Activated naive CD8-positive, alpha-beta T cell treated with anti-CD3 and anti-CD28 coated beads, Interleukin-2, amount 50 U/mL, for 24 hours (primary cell): ENCODE results near the gene ACSF2.
"Not testable (repeated sequence)": the region's sequence is repeated elsewhere in the genome, so short reads cannot be mapped to it uniquely, and the experiment has no call there.

Experiments
- ATAC-seq: fragments of 150-1000 bp; cut with Tn5 transposase; one replicate; pipeline ENCODE4 v1.10.0; 2021
- DNase-seq: peaks from one replicate; pipeline ENCODE4 v3.0.0; 2021
- H3K27ac Mint-ChIP-seq: one replicate; pipeline ENCODE4 v1.8.0; 2021; ENCODE audit warnings: mild to moderate bottlenecking, mixed read lengths
- H3K27me3 Mint-ChIP-seq: one replicate; pipeline ENCODE4 v1.8.0; 2021; ENCODE audit warnings: mixed read lengths
- H3K36me3 Mint-ChIP-seq: one replicate; pipeline ENCODE4 v1.8.0; 2021; ENCODE audit warnings: low read depth, mixed read lengths
- H3K4me1 Mint-ChIP-seq: one replicate; pipeline ENCODE4 v1.8.0; 2021; ENCODE audit warnings: mixed read lengths
- H3K4me3 Mint-ChIP-seq: one replicate; pipeline ENCODE4 v1.8.0; 2021; ENCODE audit warnings: mild to moderate bottlenecking, moderate library complexity, mixed read lengths
- H3K9me3 Mint-ChIP-seq: one replicate; pipeline ENCODE4 v1.8.0; 2021; ENCODE audit warnings: mixed read lengths

The ACSF2 gene

DNA sequence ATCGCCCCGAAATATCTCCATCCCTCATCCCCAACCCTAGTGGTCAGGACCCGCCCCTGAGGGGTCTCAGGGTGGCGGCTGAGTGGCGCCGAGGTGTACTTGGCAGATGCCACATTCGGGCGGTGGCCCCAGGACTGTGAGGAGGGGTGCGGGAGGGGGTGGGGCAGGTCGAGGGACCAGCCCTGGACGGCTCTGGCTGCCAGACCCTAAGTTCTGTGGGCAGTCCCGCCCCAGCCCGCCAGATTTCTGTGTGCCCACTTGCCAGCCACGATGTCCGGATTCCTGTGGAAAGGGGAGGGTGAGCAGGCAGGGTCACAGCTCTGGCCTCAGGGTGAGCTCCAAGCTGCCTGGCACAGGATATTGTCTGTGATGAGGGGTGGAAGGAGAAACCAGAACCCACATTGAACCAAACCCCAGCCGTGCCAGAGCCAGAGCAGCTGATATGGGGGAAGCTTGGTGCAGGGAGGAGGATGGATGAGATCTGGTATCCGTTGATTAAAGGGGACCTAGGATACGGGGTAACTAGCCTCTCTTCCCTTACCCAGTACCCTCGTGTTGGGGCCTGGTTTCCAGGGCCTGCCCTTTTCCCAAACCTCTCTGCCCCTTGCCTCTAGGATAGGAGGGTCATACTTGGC, 43.8 kb downstream of the ACSF2 start:
- Mint-ChIP-seq H3K36me3 (no peaks in the 10 kb centered on the region), H3K9me3 (no peaks in the 10 kb centered on the region), H3K27ac (no peak overlapping the region), H3K27me3 (peaks cover 25% of the 10 kb centered on the region), H3K4me1 (peaks cover 2% of the 10 kb centered on the region), H3K4me3 (no peak overlapping the region)
- no peak for DNase-seq
- no peak for ATAC-seq

DNA sequence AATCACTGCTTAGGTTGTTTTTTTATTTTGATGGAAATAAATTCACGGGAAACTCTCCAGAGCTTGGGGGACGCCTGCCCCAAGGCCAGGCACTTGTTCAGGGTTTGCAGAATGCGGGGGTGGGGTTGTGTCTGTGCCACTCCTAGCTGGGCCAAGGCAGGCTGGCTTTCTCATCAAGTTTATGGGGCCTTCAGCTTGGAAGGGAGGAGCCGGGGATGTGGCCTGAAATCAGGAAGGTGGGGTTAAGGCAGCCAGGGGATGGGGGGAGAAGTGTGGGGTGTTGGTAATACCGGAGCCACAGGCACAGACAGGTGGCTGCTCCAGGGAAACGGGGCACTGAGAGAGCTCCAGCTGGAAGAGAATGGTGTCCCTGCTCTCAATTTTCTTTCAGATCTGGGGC, 44.4 kb downstream of the ACSF2 start:
- no peak overlapping the region for H3K27ac Mint-ChIP-seq
- H3K36me3 Mint-ChIP-seq = no peaks in the 10 kb centered on the region
- no peak for DNase-seq
- no peak for ATAC-seq
- peaks cover 2% of the 10 kb centered on the region for H3K4me1 Mint-ChIP-seq
- no peaks in the 10 kb centered on the region for H3K9me3 Mint-ChIP-seq
- H3K4me3 Mint-ChIP-seq = no peak overlapping the region
- H3K27me3 Mint-ChIP-seq = peaks cover 25% of the 10 kb centered on the region

DNA sequence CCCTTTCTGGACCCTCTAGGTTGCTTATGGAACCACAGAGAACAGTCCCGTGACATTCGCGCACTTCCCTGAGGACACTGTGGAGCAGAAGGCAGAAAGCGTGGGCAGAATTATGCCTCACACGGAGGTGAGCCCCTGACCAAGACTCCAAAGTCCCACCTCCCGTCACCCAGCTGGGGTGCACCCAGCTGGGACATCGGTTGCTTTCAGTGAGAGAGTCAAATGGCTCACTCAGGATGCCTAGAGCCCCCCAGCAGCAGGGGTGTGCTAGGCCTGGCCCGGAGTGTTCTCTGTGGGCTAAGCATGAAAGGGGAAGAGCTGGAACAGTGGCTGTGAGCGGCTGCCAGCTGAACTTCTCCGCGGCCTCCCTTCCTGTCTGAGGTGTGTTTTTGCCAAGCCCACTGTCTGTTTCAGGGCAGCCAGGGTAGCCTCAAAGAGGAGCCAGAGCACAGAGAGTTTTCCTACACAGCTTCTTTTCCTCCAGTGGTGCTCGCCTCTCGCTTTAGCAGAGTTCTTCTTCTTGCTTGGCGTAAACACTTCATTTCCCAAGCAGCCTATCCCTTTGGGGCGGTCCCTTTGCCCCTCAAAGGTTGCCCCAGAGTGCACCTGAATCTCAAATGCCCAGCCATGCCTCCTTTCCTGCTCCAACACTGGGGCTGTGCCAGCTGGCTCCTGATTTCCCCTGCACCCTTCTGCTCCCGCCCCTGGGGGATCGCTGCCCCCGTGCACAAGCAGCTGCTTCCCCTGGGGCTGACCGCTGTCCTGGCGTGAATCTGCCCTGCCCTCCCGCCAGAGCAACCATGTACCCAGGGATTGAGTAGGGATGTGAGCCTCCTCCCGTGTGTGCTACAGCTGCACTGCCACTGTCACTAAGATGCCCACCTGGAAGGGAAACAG, 45.2 kb downstream of the ACSF2 start:
- H3K9me3 Mint-ChIP-seq = no peaks in the 10 kb centered on the region
- ATAC-seq (no peak), DNase-seq (no peak)
- H3K36me3 Mint-ChIP-seq = no peaks in the 10 kb centered on the region
- H3K27ac Mint-ChIP-seq = no peak overlapping the region
- H3K4me3 Mint-ChIP-seq = no peak overlapping the region
- H3K27me3 Mint-ChIP-seq = peaks cover 26% of the 10 kb centered on the region
- peaks cover 2% of the 10 kb centered on the region for H3K4me1 Mint-ChIP-seq

DNA sequence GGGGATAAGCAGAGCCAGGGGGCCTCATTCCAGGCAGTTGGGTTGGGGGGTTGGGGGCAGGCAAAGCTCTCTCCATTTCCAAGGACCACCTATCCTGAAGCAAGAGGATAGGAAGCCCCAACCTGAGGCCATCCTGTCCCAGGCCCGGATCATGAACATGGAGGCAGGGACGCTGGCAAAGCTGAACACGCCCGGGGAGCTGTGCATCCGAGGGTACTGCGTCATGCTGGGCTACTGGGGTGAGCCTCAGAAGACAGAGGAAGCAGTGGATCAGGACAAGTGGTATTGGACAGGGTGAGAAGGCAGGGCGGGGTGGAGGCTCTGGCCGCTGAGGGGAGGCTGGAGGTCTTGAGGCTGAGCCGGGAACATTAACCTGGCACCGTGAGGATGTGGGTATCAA, 46.3 kb downstream of the ACSF2 start:
- no peak for ATAC-seq
- peaks cover 29% of the 10 kb centered on the region for H3K27me3 Mint-ChIP-seq
- H3K4me3 Mint-ChIP-seq = no peak overlapping the region
- no peak overlapping the region for H3K27ac Mint-ChIP-seq
- peaks cover 2% of the 10 kb centered on the region for H3K4me1 Mint-ChIP-seq
- H3K36me3 Mint-ChIP-seq = no peaks in the 10 kb centered on the region
- H3K9me3 Mint-ChIP-seq = no peaks in the 10 kb centered on the region
- no peak for DNase-seq

DNA sequence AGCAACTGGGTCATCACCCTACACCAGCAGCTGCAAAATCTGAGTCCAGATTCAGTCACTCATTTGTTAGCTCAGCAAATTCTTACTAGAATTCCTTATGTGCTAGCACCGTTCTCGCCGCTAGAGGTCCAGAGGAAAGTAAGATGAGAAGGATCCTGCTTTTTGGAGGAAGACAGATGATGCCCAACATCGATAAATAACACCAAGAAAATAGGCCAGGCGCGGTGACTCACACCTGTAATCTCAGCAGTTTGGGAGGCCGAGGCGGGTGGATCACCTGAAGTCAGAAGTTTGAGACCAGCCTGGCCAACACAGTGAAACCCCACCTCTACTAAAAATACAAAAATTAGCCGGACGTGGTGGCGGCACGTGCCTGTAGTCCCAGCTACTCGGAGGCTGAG, 46.7 kb downstream of the ACSF2 start:
- H3K4me3 Mint-ChIP-seq = not testable (repeated sequence)

DNA sequence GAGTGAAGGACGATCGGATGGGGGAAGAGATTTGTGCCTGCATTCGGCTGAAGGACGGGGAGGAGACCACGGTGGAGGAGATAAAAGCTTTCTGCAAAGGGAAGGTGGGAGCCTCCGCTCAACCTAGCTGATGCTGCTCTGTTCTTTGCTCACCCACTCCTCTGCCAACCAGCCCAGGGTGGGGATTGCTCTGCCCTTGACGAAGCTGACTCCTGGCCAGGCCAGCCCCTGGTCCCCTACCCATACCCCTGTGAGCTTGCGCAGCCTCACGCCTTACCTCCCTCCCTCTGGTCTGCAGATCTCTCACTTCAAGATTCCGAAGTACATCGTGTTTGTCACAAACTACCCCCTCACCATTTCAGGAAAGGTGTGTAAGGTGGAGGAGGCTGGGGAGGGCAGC, 47.9 kb downstream of the ACSF2 start:
- ATAC-seq = no peak
- peaks cover 16% of the 10 kb centered on the region for H3K27me3 Mint-ChIP-seq
- H3K4me1 Mint-ChIP-seq = peaks cover 8% of the 10 kb centered on the region
- H3K27ac Mint-ChIP-seq = no peak overlapping the region
- H3K4me3 Mint-ChIP-seq = no peak overlapping the region
- H3K36me3 Mint-ChIP-seq = no peaks in the 10 kb centered on the region
- H3K9me3 Mint-ChIP-seq = no peaks in the 10 kb centered on the region
- DNase-seq = no peak

More for the DNA sequence above, 46.7 kb downstream of the ACSF2 start:
- H3K27me3 Mint-ChIP-seq = peaks cover 24% of the 10 kb centered on the region
- not testable (repeated sequence) for H3K27ac Mint-ChIP-seq, DNase-seq, H3K9me3 Mint-ChIP-seq, H3K4me1 Mint-ChIP-seq, ATAC-seq, H3K36me3 Mint-ChIP-seq

DNA sequence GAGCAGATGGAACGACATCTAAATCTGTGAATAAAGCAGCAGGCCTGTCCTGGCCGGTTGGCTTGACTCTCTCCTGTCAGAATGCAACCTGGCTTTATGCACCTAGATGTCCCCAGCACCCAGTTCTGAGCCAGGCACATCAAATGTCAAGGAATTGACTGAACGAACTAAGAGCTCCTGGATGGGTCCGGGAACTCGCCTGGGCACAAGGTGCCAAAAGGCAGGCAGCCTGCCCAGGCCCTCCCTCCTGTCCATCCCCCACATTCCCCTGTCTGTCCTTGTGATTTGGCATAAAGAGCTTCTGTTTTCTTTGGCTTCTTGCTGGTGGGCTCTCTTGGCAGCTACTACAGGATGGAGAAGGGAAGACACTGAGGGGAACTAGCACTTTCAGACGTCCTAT, 48.5 kb downstream of the ACSF2 start:
- DNase-seq (no peak), ATAC-seq (no peak)
- peaks cover 10% of the 10 kb centered on the region for H3K4me1 Mint-ChIP-seq
- H3K27me3 Mint-ChIP-seq = peaks cover 14% of the 10 kb centered on the region
- H3K4me3 Mint-ChIP-seq = no peak overlapping the region
- H3K9me3 Mint-ChIP-seq = no peaks in the 10 kb centered on the region
- H3K36me3 Mint-ChIP-seq = no peaks in the 10 kb centered on the region
- H3K27ac Mint-ChIP-seq = no peak overlapping the region

DNA sequence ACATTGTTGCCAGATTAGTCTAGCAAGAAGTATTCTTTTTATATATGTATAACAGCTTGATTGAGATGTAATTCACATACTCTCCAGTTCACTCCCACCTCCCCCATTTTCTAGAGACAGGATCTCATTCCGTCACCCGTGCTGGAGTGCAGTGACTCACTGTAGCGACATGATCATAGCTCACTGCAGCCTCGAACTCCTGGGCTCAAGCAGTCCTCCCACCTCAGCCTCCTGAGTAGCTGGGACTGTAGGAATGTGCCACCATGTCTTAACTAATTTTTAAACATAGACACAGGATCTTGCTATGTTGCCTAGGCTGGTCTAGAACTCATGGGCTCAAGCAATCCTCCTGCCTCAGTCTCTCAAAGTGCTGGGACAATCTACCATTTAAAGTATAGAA, 49.3 kb downstream of the ACSF2 start:
- H3K36me3 Mint-ChIP-seq = peaks cover 3% of the 10 kb centered on the region
- no peak overlapping the region for H3K4me3 Mint-ChIP-seq
- peaks cover 19% of the 10 kb centered on the region for H3K4me1 Mint-ChIP-seq
- H3K27me3 Mint-ChIP-seq = peaks cover 11% of the 10 kb centered on the region
- no peak overlapping the region for H3K27ac Mint-ChIP-seq
- DNase-seq (no peak), ATAC-seq (no peak)
- no peaks in the 10 kb centered on the region for H3K9me3 Mint-ChIP-seq

DNA sequence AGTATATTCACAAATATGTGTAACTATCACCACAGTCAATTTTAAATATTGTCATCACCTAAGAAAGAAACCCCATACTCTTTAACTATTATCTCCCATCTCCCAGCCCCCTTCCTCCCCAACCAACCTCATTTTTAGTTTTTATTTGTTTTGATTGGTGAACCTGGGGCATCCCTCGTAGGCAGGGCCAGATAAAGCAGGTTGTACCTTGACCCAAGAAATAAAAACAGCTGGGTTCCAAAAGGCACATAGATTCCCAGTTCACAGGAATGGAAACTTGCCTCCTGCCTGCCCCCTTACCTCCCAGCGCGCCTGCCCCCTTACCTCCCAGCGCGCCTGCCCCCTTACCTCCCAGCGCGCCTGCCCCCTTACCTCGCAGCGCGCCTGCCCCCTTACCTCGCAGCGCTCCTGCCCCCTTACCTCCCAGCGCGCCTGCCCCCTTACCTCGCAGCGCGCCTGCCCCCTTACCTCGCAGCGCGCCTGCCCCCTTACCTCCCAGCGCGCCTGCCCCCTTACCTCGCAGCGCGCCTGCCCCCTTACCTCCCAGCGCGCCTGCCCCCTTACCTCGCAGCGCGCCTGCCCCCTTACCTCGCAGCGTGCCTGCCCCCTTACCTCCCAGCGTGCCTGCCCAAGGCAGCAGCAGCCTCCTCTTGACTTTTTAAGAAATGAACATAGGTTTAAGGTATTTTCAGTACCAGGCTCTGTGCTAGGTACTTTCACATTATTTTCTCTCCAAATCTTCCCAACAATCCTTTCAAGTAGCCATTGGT, 49.9 kb downstream of the ACSF2 start:
- not testable (repeated sequence) for DNase-seq, H3K36me3 Mint-ChIP-seq, H3K9me3 Mint-ChIP-seq, ATAC-seq, H3K27me3 Mint-ChIP-seq, H3K4me3 Mint-ChIP-seq, H3K27ac Mint-ChIP-seq
- H3K4me1 Mint-ChIP-seq = peaks cover 22% of the 10 kb centered on the region

DNA sequence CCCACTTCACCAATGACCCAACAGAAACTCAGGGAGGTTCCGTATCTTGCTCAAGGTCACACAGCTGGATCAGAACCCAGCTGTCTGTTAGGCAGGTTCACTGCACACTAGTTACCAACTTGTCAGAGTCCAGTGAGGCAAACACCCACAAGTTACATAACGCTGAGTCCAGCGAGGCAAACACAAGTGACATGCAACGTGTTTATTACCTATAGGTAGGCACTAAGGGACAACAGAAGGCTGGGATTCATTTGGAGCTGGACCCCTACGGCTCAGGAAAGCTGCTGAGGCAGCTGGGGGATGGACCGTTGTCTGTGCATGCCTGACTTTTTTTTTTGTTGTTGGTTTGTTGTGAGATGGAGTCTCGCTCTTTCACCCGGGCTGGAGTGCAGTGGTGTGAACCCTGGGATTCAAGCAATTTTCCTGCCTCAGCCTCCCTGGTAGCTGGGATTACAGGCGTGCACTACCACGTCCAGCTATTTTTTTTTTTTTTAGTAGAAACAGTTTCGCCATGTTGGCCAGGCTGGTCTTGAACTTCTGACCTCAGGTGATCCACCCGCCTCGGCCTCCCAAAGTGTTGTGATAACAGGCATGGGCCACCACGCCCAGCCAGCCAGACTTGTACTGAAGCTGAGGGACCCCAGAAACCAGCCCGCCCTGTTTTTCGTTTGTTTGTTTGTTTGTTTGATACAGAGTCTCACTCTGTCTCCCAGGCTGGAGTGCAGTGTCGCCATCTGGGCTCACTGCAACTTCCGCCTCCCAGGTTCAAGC, 50.7 kb downstream of the ACSF2 start:
- no peaks in the 10 kb centered on the region for H3K9me3 Mint-ChIP-seq
- DNase-seq (no peak), ATAC-seq (no peak)
- H3K36me3 Mint-ChIP-seq = peaks cover 3% of the 10 kb centered on the region
- peaks cover 22% of the 10 kb centered on the region for H3K4me1 Mint-ChIP-seq
- peaks cover 8% of the 10 kb centered on the region for H3K27me3 Mint-ChIP-seq
- H3K27ac Mint-ChIP-seq = no peak overlapping the region
- H3K4me3 Mint-ChIP-seq = no peak overlapping the region

DNA sequence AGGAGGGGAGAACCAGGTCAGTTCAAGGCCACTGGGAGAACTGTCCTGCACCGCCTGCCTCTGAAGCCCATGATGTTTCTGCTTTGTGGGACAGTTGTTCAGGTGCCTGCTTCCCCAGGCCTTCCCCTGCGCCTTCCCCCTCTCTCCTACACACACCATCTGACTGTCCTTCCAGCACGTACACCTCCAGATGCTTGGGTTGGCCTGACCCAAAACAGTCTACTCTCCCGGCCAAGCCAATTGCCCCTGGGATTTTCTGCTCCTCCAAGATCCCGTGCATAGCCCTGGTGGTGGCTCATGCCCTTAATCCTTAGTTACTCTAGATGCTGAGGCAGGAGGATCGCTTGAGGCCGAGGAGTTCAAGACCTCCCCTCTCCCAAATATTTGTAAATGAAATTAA, 52.0 kb downstream of the ACSF2 start:
- Mint-ChIP-seq H3K4me1 (peaks cover 26% of the 10 kb centered on the region), H3K9me3 (no peaks in the 10 kb centered on the region)

DNA sequence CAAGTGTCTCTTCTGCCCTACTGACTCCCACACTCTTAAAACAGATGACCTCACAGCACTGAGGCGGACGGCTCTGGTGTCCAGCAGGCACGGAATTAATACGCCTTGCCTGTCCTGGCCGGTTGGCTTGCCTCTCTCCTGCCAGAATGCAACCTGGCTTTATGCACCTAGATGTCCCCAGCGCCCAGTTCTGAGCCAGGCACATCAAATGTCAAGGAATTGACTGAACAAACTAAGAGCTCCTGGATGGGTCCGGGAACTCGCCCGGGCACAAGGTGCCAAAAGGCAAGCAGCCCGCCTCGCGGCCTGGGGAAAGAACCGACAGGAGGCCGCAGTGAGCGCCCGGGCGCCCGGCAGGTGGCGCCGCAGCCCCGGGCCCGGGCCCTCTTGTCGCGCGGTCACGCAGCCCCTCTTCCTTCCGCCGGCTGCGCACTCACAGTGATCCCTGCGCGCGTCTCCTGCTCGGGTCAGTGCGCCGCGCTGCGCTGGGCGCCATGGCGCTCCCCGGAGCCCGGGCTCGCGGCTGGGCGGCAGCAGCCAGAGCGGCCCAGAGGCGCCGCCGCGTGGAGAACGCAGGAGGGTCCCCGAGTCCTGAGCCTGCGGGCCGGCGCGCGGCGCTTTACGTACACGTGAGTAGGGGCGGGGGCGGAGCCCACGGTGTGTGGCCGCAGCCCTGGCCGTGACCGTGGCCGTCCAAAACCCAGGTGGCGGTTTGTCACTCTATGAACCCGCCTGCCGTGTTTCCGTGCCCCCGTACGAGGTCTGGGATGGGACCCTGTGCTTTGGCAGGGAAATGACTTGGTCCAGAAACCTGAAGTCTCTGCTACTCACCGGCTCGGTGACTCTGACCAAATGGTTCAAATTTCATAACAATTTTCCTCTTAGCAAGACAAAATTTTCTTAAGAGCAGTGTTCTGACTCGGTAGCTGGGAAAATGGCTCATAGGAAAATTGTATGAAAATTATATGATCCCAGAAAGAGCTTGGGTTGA, 52.7 kb downstream of the ACSF2 start, which contains the start of gene RSAD1:
Gene RSAD1 (plus strand): TSS at position 470 of the 991 bp plus-strand sequence. CDS start 25 bp downstream, at position 495.
- ATAC-seq (peak; percentile 93), DNase-seq (peak; percentile 88)
- peak within 1 kb of the TSS; percentile 90 for H3K4me3 Mint-ChIP-seq
- H3K4me1 Mint-ChIP-seq = peaks cover 26% of the 10 kb centered on the region
- no peaks in the 10 kb centered on the region for H3K9me3 Mint-ChIP-seq
- peaks cover 14% of the 10 kb centered on the region for H3K36me3 Mint-ChIP-seq
- H3K27me3 Mint-ChIP-seq = peaks cover 8% of the 10 kb centered on the region
- H3K27ac Mint-ChIP-seq = peak within 1 kb of the TSS; percentile 94

More for the DNA sequence above, 52.0 kb downstream of the ACSF2 start:
- Mint-ChIP-seq H3K4me3 (peak overlapping the region; percentile 78), H3K36me3 (peaks cover 8% of the 10 kb centered on the region), H3K27me3 (peaks cover 8% of the 10 kb centered on the region), H3K27ac (peak overlapping the region; percentile 94)
- ATAC-seq (no peak), DNase-seq (peak; percentile 8)

DNA sequence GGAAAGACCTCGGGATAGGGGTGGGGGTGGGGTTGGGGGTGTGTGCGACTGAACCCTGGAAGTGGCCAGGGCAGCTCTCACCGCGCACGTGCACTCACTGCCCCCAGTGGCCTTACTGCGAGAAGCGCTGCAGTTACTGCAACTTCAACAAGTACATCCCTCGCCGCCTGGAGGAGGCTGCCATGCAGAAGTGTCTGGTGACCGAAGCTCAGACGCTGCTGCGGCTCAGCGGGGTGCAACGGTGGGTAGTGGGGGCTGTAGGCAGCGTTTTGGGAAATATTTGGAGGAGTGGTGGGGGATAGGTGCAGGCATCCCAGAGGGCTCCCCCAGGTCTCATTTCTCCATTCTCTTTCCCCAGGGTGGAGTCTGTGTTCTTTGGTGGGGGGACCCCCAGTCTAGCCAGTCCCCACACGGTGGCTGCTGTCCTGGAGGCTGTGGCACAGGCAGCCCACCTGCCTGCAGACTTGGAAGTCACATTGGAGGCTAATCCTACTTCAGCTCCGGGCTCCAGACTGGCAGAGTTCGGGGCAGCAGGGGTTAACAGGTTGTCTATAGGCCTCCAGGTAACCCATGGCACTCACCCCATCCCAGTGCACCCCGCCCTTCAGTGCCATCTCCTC, 53.6 kb downstream of the ACSF2 start:
- Mint-ChIP-seq H3K36me3 (peaks cover 18% of the 10 kb centered on the region), H3K4me3 (peak overlapping the region; percentile 90), H3K4me1 (peaks cover 26% of the 10 kb centered on the region), H3K27me3 (peaks cover 8% of the 10 kb centered on the region), H3K27ac (peak overlapping the region; percentile 87), H3K9me3 (no peaks in the 10 kb centered on the region)
- ATAC-seq (peak; percentile 33), DNase-seq (peak; percentile 68)
